GM12878 (cell line): ENCODE measurements around the gene ZNF101. TPM values are rescaled to one million over a fixed set of nuclear protein-coding genes. Genes with fewer than 3 reads are reported as not detected.
A peak's percentile ranks its signal among the peaks of the same experiment; 100 is the strongest.

Source experiments
- ATAC-seq: fragments of 200-7000 bp; cut with Tn5 transposase; 3 replicates; pipeline ENCODE4 v1.9.1; 2020; ENCODE audit warnings: mild to moderate bottlenecking, moderate library complexity
- BruUV-seq: library from RNA; stranded (reverse); fragments of 400-500 nt; replicated peaks from 2 replicates; lab custom pipeline; 2021; lab: Mats Ljungman, UMichigan
- CTCF ChIA-PET: fragments of 300-600 bp; sonication (Branson Sonifier 250); formaldehyde crosslinking; extraction: SDS; loops from one replicate; lab custom pipeline; 2021; ENCODE audit warnings: inconsistent platforms; lab: Yijun Ruan, JAX
- POLR2A ChIA-PET: fragments of 350-600 bp; formaldehyde crosslinking; extraction: SDS; loops from one replicate; lab custom pipeline; 2021; ENCODE audit warnings: inconsistent platforms; lab: Charles Lee
- RAD21 ChIA-PET: fragments of 300-600 bp; sonication (Branson Sonifier 250); formaldehyde crosslinking; loops from one replicate; lab custom pipeline; 2023; ENCODE audit warnings: antibody characterized with exemption; ENCODE audit not compliant: unreplicated experiment; lab: Charles Lee
- SMC1A ChIA-PET: fragments of 300-600 bp; sonication (Branson Sonifier 250); formaldehyde crosslinking; loops from one replicate; lab custom pipeline; 2023; ENCODE audit not compliant: unreplicated experiment, uncharacterized antibody; lab: Charles Lee
- DNase-seq: peaks from one replicate; pipeline ENCODE4 v3.0.0-alpha.2; 2011; ENCODE audit warnings: low read depth, low spot score
- FAIRE-seq: peaks from 3 replicates; lab custom pipeline; 2011; peaks lifted over from hg19 to GRCh38; lab: Jason Lieb, UNC
- H2AFZ ChIP-seq: 2 replicates; pipeline ENCODE4 v1.6.0; 2011; ENCODE audit warnings: low read depth, low read length, control low read depth; ENCODE audit not compliant: control insufficient read depth
- H3K27ac ChIP-seq: 2 replicates; pipeline ENCODE4 v1.5.1; 2011; ENCODE audit warnings: control low read depth; ENCODE audit not compliant: control insufficient read depth, insufficient read depth
- H3K27me3 ChIP-seq, 2 experiments: replicated peaks in 1 of 2; 2 replicates each; pipeline versions ENCODE4 v1.6.0 to v1.6.1; 2011; ENCODE audit warnings: low read length in 1 of 2; ENCODE audit not compliant: control insufficient read depth in 2 of 2, insufficient read depth in 2 of 2
- H3K36me3 ChIP-seq, 2 experiments: 2 replicates each; pipeline ENCODE4 v1.5.1; 2011; ENCODE audit warnings: low read length in 1 of 2; ENCODE audit not compliant: control insufficient read depth in 2 of 2, insufficient read depth in 2 of 2
- H3K4me1 ChIP-seq: 2 replicates; pipeline ENCODE4 v1.6.1; 2011; ENCODE audit warnings: mild to moderate bottlenecking, low read length, moderate library complexity, mixed read lengths; ENCODE audit not compliant: control insufficient read depth, insufficient read depth
- H3K4me2 ChIP-seq: 2 replicates; pipeline ENCODE4 v1.6.0; 2011; ENCODE audit warnings: control low read depth; ENCODE audit not compliant: control insufficient read depth, insufficient read depth
- H3K4me3 ChIP-seq: fragments of 200-600 bp; sonication (generic); 2 replicates; pipeline ENCODE4 v1.5.1; 2016
- H3K79me2 ChIP-seq: 2 replicates; pipeline ENCODE4 v1.6.0; 2011; ENCODE audit warnings: low read length; ENCODE audit not compliant: control insufficient read depth, insufficient read depth
- H3K9ac ChIP-seq: 2 replicates; pipeline ENCODE4 v1.8.0; 2011; ENCODE audit warnings: low read length, control low read depth, mixed read lengths; ENCODE audit not compliant: control insufficient read depth, insufficient read depth
- H3K9me3 ChIP-seq: replicated peaks from 3 replicates; pipeline ENCODE4 v1.5.1; 2011; ENCODE audit warnings: mild to moderate bottlenecking, low read length; ENCODE audit not compliant: control insufficient read depth, insufficient read depth
- H4K20me1 ChIP-seq: 2 replicates; pipeline ENCODE4 v1.6.0; 2011; ENCODE audit not compliant: control insufficient read depth, insufficient read depth
- BHLHE40 ChIP-seq, 2 experiments: fragments of 450-650 bp in 1 of 2; IDR thresholded peaks; 2 replicates each; pipeline ENCODE4 v1.6.1; 2011 to 2017; ENCODE audit warnings: low read depth in 2 of 2, borderline replicate concordance in 1 of 2, improper control_type of control experiment in 1 of 2, low read length in 1 of 2, mild to moderate bottlenecking in 1 of 2
- EGR1 ChIP-seq, 2 experiments: IDR thresholded peaks; 1 replicate in 1 of 2; 2 replicates in 1 of 2; pipeline ENCODE4 v1.6.1; 2011 to 2012; ENCODE audit warnings: low read depth in 2 of 2, low read length in 2 of 2, borderline replicate concordance in 1 of 2, mild to moderate bottlenecking in 1 of 2, moderate library complexity in 1 of 2
- HDAC2 ChIP-seq: fragments of 200-600 bp; sonication (generic); IDR thresholded peaks from 2 replicates; pipeline ENCODE4 v1.6.1; 2017
- MLLT1 ChIP-seq: fragments of 450-650 bp; IDR thresholded peaks from 2 replicates; pipeline ENCODE4 v1.6.1; 2016; ENCODE audit warnings: mild to moderate bottlenecking
- MYC ChIP-seq: IDR thresholded peaks from 2 replicates; pipeline ENCODE4 v1.6.1; 2011; ENCODE audit warnings: mild to moderate bottlenecking, low read length, moderate library complexity, inconsistent platforms; ENCODE audit not compliant: insufficient read depth, insufficient replicate concordance, insufficient read length, severe bottlenecking
- PAX5 ChIP-seq: IDR thresholded peaks from 2 replicates; pipeline ENCODE4 v1.6.1; 2011; ENCODE audit warnings: low read depth, low read length, borderline replicate concordance
- POLR2A ChIP-seq: IDR thresholded peaks from 2 replicates; pipeline ENCODE4 v1.6.1; 2011; ENCODE audit warnings: low read depth, mild to moderate bottlenecking, low read length
- POLR2AphosphoS5 ChIP-seq: IDR thresholded peaks from 2 replicates; pipeline ENCODE4 v1.6.1; 2011; ENCODE audit warnings: mild to moderate bottlenecking, low read length, inconsistent platforms
- SP1 ChIP-seq: IDR thresholded peaks from one replicate; pipeline ENCODE4 v1.6.1; 2011; ENCODE audit warnings: low read depth, low read length
- SPI1 ChIP-seq: IDR thresholded peaks from 2 replicates; pipeline ENCODE4 v1.6.1; 2011; ENCODE audit warnings: low read depth, mild to moderate bottlenecking, low read length, moderate library complexity, borderline replicate concordance; ENCODE audit not compliant: insufficient read depth
- SUZ12 ChIP-seq: fragments of 200-600 bp; sonication (generic); IDR thresholded peaks from one replicate; pipeline ENCODE4 v1.6.1; 2018; ENCODE audit warnings: antibody characterized with exemption, mild to moderate bottlenecking; ENCODE audit not compliant: unreplicated experiment
- WRNIP1 ChIP-seq: IDR thresholded peaks from 2 replicates; pipeline ENCODE4 v1.6.1; 2011; ENCODE audit warnings: low read depth, low read length, improper control_type of control experiment, borderline replicate concordance
- ZBTB33 ChIP-seq: fragments of 450-650 bp; IDR thresholded peaks from 2 replicates; pipeline ENCODE4 v1.6.1; 2017; ENCODE audit warnings: mild to moderate bottlenecking
- WGBS: methylation state at CpG from one replicate; pipeline ENCODE4 v1.1.6; 2016; ENCODE audit warnings: low lambda C conversion rate; ENCODE audit not compliant: insufficient replicate concordance, insufficient coverage; ENCODE audit errors: missing lambda C conversion rate; 5-methylcytosine and 5-hydroxymethylcytosine counted together
- in situ Hi-C: fragments of 300-500 bp; cut with MboI; formaldehyde crosslinking; loops from 9 replicates; pipeline ENCODE4 v1.14.3; 2018; ENCODE audit warnings: mixed read lengths
- intact Hi-C: fragments of 100-400 bp; cut with micrococcal nuclease; formaldehyde crosslinking; loops from one replicate; pipeline ENCODE4 v1.14.2; 2022; ENCODE audit not compliant: unreplicated experiment
- polyA plus RNA-seq, 11 experiments: library from polyadenylated mRNA; depleted of rRNA in 4 of 11; unstranded in 6 of 11; stranded (reverse) in 5 of 11; fragments of >200 nt; fragmentation: Nextera tagmentation in 4 of 11; fragmentation: Illumina TruSeq in 1 of 11; extraction: Ambion mirVana in 4 of 11; extraction: Trizol in 1 of 11; gene quantifications; 1 replicate in 1 of 11; 2 replicates in 10 of 11; pipeline versions ENCODE4 v1.2.1 to v1.2.3, GENCODE V29; 2011 to 2016; ENCODE audit warnings: inconsistent platforms in 2 of 11, missing spikeins in 2 of 11, low read depth in 1 of 11
- total RNA-seq, 4 experiments: library from RNA; depleted of rRNA in 3 of 4; stranded (reverse); fragments of >200 nt in 3 of 4; fragmentation: Illumina TruSeq in 1 of 4; extraction: Trizol in 1 of 4; gene quantifications; 2 replicates each; pipeline versions ENCODE4 v1.2.1 to v1.2.3, GENCODE V29; 2013 to 2021

ZNF101 gene
- total and polyA plus RNA-seq, 10 of the 15 experiments (the other 5 are each of a cell fraction or from before 2014, with no cell fraction given), result 15.2 to 40.5 (median 19.8) TPM

- RAD21 ChIA-PET, result interaction anchor here (0.6 to 0.8 kb wide), 3 partner anchors 11 to 473 kb away, joined by 3 to 4 read pairs (median 3); no protein-coding TSS in a partner anchor
- WGBS, result 10% methylated on average over 51 of the region's 51 CpGs
- peaks cover under 1 to 16% of the 10 kb centered on the region in 2 experiments for H3K36me3 ChIP-seq
- no peak for DNase-seq
- CTCF ChIA-PET, result interaction anchor here (0.6 kb wide), 1 partner anchor 259 kb away, joined by 3 read pairs; no protein-coding TSS in a partner anchor
- peak overlapping the region; percentile 82 for H3K4me2 ChIP-seq
- in situ Hi-C loops, result no loop called here
- H3K27ac ChIP-seq, result no peak overlapping the region; the same call in 1 of the 2 replicates
- FAIRE-seq, result peak; percentile 65
- H3K4me1 ChIP-seq, result 0 out of 2 replicates have a peak, but pooled peaks cover 5% of the 10 kb centered on the region
- peak overlapping the region; percentile 57 for H3K4me3 ChIP-seq
- SMC1A ChIA-PET, result interaction anchor here (0.6 to 1.3 kb wide), 4 partner anchors 32 to 97 kb away, joined by 4 to 5 read pairs (median 4); no protein-coding TSS in a partner anchor
- no peaks in the 10 kb centered on the region for H4K20me1 ChIP-seq
- ATAC-seq, result peak; percentile 52
- H3K27me3 ChIP-seq, result no peaks in the 10 kb centered on the region
- H3K9me3 ChIP-seq, result no peaks in the 10 kb centered on the region
- intact Hi-C loops, result no loop called here
- H2AFZ ChIP-seq, result peak overlapping the region; percentile 46
- POLR2A ChIA-PET, result interaction anchor here (0.5 to 3.0 kb wide), 6 partner anchors 18 to 161 kb away, joined by 3 to 10 read pairs (median 4); no protein-coding TSS in a partner anchor
- peak; percentile 16; the same call in 1 of the 2 replicates for TF ChIP-seq POLR2A
- TF ChIP-seq BHLHE40 (IDR thresholded peaks at IDR 0.05; ENCODE audit: borderline replicate concordance in 1 of 2, low read depth in 2 of 2, low read length in 1 of 2), result no peak
- TF ChIP-seq PAX5, result 0 out of 2 replicates have a peak, but pooled peaks have one; percentile 1
- TF ChIP-seq MYC, result no peak
- TF ChIP-seq EGR1 (IDR thresholded peaks at IDR 0.05; ENCODE audit: borderline replicate concordance in 1 of 2, low read depth in 2 of 2, low read length in 2 of 2), result peak in 1 of 2 experiments; percentile 68; a peak in 2 of 3 replicates
- peak overlapping the region; percentile 21; the same call in 1 of the 2 replicates for H3K9ac ChIP-seq
- no peaks in the 10 kb centered on the region for H3K79me2 ChIP-seq
- no TSS peak for BruUV-seq
Measured at GRCh38 chr19:19628501-19629134, 40.0 kb upstream of the ZNF101 start.

GRCh38 chr19:19630062-19630414 is 38.6 kb upstream of the ZNF101 start:
- ChIA-PET POLR2A (no interaction called here), CTCF (no interaction called here), SMC1A (no interaction called here), RAD21 (no interaction called here)
- Histone ChIP-seq H3K4me1 (0 out of 2 replicates have a peak, but pooled peaks cover 5% of the 10 kb centered on the region), H3K27me3 (no peaks in the 10 kb centered on the region), H2AFZ (no peak overlapping the region), H3K9ac (no peak overlapping the region), H3K4me3 (no peak overlapping the region), H3K36me3 (peaks cover 11 to 22% of the 10 kb centered on the region in 2 experiments), H3K4me2 (no peak overlapping the region), H3K27ac (no peak overlapping the region), H3K79me2 (no peaks in the 10 kb centered on the region), H3K9me3 (no peaks in the 10 kb centered on the region), H4K20me1 (no peaks in the 10 kb centered on the region)
- DNase-seq (no peak), ATAC-seq (no peak), FAIRE-seq (no peak)
- intact Hi-C loops, result no loop called here
- in situ Hi-C loops, result no loop called here
- 89% methylated on average over 11 of the region's 11 CpGs for WGBS
- BruUV-seq, result no TSS peak
- TF ChIP-seq POLR2AphosphoS5, result no peak
- TF ChIP-seq SP1, result no peak
- TF ChIP-seq ZBTB33, result no peak
- TF ChIP-seq SUZ12, result no peak
- TF ChIP-seq HDAC2, result no peak
- no peak for TF ChIP-seq MLLT1
- TF ChIP-seq SPI1, result no peak
- no peak for TF ChIP-seq WRNIP1
